GM19324 (cell line): ENCODE measurements around the gene UBAC2.
"Not testable (repeated sequence)": the region's sequence is repeated elsewhere in the genome, so short reads cannot be mapped to it uniquely, and the experiment has no call there.

Experiments
- ATAC-seq: cut with Tn5 transposase; IDR thresholded peaks from one replicate; pipeline ENCODE4 v1.9.1; 2021; ENCODE audit warnings: mild to moderate bottlenecking, moderate library complexity; ENCODE audit not compliant: unreplicated experiment, low FRiP score

Gene UBAC2

DNA sequence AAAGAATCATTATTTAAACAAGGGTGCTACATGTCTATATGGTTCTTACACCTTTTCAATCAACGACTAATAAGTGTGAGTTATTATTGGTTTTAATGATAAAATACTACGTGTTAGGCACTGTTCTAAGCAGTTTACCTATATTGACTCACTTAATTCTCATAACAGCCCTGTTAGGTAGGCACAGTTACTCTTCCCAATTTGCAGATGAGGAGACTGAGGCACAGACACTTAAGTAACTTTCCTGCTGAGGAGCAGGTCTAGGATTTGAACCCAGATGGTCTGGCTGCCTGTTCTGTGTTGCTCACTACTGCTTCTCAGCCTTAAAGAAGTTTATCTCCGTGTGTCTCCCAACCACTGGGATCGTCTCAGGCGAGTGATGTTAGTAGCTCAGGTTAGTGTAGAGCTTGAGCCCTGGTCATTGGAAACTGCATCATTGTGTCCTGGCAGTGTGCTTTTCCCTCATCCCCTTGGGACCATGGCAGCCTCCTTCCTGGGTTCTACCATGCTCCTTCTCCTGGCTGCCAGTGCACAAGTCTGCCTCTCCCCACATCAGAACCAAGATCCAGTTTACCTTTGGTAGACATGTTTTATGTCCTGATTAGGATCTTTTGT is 10.9 kb downstream of the UBAC2 start:
- no peak for ATAC-seq

DNA sequence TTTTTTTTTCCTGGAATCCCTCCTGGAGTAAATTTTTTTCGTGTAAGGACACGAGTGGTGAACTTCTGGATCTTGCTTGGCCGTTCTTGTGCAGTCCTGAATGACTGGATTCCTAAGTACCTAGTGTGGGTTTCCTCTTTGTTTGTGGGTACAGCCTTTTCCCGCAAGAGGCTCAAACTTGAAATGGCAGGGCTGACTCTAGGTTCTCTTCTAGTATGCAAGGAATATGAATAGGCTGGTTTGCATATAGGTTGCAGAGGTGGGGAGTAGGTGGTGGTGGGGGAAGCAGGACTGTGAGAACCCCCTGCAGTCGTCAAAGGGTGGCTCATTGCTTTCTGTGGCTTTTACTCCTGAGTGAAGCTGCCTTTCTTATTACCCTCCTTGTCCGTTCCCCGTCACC is 13.6 kb downstream of the UBAC2 start:
- ATAC-seq, result no peak

DNA sequence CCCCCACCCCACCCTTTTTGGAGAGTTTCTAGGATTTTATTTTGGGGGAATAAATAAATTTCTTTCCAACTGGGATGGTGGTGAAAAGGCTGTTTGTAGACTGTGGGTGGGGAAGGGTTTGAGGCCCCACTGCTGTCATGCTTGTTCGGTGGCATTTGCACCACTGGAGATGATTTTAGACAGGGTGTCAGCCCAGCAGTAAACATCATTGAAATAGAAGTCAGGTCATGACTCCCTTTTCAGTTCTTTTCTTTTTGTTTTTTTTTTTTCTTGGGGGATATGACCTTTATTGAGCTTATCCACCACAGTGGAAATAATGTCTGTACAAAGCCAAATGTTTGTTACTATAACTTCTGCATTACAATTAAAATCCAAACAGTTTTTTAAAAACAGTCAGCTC is 14.1 kb downstream of the UBAC2 start:
- no peak for ATAC-seq

DNA sequence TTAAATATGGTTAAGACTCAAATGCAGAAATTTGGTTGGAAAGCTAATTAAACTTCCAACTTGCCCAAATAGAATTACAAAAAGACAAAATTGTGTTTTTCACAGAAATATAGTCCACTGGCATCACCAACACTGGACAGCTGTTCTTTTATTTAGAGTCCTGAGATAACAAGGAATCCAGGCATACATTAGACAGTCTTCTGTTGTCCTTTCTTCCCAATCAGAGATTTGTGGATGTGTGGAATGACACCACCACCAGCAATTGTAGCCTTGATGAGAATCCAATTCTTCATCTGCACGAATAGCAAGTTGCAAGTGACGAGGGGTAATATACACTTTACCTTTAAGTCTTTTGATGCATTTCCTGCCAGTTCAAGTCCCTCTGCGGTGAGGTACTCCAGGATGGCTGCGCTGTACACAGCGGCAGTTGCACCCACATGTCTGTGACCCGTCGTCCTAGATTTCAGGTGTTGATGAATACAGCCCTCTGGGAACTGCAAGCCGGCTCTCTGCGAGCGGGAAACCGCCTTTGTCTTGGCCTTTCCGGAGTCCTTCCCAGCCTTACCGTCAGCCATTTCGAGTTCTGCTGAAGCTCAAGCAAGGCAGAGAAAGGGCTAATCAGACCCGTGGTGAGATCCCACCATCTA is 14.7 kb downstream of the UBAC2 start:
- no peak for ATAC-seq

DNA sequence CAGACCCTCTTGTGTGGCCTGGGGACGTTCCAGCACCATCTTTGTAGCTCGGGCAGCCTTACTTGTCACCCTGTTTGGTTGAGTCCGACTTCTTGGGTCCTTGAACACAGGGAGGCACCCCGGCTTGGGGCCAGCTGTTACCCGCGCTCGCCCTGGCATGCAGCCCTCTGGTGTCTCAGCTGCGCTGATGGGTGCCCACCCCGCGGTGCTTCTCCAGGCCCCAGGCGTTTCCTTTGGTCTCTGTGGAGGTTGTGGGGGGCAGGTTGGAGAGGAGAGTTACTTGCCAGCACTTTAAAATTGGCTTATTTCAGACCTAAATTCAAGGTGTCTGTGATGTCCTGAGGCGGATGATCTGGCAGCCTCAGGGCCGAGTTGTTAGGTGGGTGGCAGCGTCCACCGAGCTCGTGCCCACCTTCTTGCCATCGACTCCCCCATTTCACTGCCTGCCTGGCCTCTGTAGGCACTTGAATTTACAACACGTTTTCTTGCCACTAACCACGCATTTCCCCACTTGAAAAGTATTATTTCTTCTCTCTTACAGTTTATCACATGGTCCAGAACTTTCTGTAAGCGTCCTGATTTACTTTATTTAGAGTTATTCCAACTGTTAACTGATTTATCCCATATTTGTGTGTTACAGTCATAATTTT is 16.9 kb downstream of the UBAC2 start:
- no peak for ATAC-seq

DNA sequence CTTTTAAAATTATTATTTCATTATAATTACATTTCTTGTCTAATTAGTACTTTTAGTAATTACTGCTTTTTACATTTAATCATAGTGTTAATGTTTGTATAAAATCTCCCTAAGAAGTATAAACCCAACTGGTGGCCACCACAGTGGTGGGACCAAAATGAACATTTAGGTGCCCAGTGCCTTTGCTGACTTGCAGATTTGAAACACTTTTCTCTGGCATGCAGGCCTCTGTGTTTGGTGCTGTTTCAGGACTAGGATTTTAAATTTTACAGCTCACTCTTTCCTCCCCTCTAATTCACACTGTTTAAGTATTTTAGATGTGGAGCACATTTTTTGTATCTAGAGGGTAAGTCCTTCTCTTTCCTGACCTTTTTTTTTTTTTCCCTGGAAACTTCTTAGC is 17.5 kb downstream of the UBAC2 start:
- ATAC-seq, result no peak

DNA sequence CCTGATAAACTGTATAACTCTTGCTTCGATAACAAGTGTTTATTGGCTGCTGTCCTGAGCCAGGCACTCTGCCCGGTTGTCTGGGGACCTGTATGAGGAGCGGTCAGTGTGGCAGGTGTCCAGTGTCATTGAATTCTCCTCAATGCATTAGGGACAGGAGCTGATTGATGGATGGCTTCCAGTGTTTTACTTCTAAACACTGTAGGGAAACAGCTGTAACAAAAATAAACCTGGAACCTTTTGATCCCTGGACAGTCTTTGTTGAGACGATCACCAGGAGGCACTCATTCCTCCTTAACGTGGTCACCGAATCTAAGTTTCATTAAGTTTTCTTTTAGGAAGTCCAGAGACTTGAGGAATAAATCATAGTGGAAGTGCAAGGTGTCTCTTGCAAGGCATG is 17.9 kb downstream of the UBAC2 start:
- ATAC-seq, result no peak

DNA sequence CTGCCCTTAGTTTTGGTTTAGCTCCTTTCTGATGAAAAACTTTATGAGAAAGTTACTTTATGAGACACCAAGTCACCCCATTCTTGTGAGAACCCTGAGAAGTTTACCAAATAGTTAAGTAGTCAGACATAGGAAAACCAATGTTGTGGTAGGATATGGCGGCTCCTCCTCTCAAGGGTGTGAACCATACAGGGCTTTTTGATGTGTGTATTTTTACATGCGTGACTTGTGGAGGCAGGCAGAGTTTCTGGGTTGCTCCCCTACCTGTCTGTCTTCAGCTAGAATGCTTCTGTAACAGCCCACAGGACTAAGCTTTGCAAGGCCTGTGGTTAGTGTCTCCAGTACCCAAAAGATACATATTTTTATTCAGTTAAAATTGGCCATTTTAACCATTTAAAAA is 18.3 kb downstream of the UBAC2 start:
- no peak for ATAC-seq

GRCh38 chr13:99220199-99220935 is 19.7 kb downstream of the UBAC2 start:
- ATAC-seq, result no peak

DNA sequence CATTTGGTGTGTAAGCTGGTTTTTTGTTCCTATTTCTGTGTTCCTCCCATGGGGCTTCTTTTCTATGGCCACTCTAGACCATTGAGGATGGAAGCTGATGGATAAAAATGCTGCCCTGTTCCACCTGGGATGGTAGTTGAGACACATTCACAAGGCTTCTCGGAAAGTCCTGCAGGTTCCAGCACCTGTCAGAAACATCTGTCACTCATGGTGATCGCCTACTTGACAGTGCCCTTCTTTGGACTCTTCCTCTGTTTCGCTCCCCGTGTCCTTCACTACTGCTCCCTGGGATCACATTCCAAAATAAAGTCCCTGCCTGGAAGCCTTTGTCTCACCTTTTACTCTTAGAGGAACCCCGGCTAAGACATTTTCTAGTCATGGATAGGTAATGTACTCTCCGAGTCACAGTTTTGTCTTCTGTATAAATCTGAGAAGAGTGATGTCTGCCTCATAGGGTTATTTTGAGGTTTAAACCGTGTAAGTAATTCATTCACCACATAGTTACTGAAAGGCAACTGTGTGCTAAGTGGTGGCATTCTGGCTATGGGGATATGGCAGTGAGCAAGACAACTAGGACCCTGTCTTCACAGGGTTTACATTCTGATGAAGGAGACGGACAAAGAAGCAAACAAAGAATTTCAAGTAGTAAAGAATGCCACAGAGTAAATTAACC is 21.0 kb downstream of the UBAC2 start:
- no peak for ATAC-seq

GRCh38 chr13:99223587-99223986 is 22.9 kb downstream of the UBAC2 start:
- no peak for ATAC-seq

GRCh38 chr13:99224021-99224420 is 23.4 kb downstream of the UBAC2 start:
- ATAC-seq, result no peak

- no peak for ATAC-seq
Measured at GRCh38 chr13:99225078-99225477, 24.4 kb downstream of the UBAC2 start.

- ATAC-seq, result no peak
Measured at GRCh38 chr13:99226513-99226912, 25.9 kb downstream of the UBAC2 start.

DNA sequence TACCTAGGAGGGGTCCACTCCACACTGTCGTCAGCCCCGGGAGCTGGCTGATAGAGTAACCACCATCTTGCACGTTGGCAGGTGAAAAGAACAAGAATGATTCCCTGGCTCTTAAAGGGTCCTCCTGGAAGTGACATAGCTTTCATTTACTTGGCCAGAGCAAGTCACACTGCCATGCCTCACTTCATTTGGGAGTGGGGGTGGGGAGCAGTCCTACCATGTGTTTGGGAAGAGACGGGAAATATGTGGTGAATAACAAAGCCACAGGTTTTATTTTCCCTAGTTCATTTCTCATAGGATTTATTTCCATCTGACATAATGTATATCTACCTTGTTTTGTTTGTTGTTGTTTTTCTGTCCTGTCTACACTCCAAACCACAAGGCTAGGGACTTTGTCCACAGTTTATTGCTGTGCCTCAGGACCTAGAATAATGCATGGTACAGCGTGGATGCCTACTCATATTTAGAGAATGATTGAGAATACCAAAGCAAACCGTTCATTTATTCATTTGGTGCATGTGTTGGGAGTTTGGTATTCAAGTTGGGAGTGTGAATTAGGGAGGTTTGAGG is 26.8 kb downstream of the UBAC2 start:
- no peak for ATAC-seq

DNA sequence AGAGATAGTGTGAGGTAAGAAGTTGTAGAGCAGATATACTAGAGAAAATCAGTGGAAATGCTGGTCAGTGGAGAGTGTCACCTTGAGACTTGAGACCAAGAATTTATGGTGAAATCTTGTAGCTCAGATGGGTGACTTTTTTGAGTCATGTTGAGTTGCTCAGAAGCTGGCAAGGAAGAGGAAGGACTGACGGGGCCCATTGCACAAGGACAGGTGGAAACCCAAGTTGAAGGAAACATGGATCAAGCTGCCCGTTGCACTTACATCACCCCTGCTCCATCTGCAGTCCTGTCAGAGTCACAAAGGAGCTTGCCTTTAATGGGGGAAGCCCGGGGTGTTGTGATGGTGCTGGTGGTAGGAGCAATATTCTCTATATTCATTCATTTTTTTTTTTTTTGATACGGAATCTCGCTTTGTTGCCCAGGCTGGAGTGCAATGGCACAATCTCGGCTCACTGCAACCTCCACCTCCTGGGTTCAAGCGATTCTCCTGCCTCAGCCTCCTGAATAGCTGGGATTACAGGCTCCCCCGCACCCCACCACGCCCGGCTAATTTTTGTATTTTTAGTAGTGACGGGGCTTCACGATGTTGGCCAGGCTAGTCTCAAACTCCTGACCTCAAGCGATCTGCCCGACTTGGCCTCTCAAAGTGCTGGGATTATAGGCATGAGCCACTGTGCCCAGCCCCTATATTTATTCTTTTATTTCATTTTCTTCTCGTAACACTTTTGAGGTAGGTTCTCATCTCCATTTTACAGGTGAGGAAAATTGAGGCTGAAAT is 27.4 kb downstream of the UBAC2 start:
- ATAC-seq, result no peak

DNA sequence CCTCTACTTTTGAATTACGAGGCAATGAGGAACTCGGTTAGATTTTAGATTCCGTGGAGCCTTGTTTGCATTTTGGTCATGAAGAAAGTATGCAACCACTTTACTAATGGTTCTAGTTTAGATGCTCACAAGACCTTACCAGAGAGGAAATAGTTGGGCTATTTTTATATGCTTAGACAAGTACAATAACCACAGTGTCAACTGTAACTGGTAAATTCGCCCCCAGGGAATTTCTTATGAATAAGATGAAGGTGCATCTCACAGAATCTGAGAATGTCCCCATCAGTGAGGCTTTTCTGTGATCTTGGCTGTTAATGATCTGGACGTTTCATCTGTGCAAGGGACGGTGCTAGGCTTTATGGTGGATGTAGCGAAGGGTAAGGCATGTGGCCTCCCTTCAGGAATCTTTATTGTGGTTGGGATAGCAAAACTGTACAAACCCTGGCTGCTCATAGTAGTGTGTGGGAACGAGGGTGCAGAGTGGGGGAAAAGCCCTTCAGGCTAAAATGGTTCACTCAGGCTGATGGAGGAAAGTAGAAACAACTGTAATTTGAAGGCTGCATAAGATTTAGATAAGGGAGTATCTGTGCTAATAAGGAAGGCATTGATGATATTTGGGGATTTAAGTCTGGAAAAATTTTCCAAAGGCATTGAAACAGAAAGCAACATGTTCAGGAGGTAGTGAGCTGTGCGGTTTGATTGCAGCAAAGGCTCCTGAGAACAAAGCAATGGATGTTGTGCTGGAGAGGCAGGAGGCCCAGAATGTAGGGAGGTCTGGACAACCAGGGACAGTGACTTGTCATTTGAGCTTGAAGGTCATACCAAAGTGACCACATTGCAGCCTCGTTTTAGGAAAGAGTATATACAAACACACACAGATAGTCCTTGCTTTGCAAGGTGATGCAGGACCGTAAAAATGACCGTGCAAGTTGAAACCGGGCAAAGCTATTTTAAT is 28.4 kb downstream of the UBAC2 start:
- ATAC-seq, result peak; percentile 95

DNA sequence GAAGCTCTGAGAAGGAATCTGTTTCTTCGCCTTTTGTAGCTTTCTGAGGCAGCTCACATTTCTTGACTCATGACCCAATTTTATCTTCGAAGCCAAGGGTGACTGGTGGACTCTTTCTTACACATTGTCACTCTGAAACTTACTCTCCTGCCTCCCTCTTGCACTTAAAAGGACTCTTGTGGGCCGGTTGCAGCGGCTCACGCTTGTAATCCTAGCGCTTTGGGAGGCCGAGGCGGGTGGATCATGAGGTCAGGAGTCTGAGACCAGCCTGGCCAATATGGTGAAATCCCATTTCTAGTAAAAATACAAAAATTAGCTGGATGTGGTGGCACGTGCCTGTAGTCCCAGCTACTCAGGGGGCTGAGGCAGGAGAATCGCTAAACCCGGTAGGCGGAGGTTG is 29.9 kb downstream of the UBAC2 start:
- not testable (repeated sequence) for ATAC-seq

DNA sequence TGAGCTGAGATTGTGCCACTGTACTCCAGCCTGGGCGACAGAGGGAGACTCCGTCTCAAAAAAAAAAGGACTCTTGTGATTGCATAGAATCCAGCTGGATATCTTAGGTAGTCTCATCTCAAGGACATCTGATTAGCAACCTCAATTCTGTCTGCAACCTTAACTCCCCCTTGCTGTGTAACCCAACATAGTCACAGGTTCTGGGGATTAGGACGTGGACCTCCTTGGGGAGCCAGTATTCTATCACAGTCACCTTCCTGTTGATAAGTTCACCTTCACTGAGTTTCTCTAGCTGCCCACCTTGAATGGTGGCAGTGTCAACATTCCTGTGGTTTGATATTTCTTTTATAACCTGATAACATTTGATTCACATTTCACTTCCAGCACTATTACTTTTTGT is 30.3 kb downstream of the UBAC2 start:
- no peak for ATAC-seq
